A204.1 (cell line): ENCODE measurements around the gene NUP214.
"Not testable (repeated sequence)": the region's sequence is repeated elsewhere in the genome, so short reads cannot be mapped to it uniquely, and the experiment has no call there.

Experiments
- FAIRE-seq: peaks from 2 replicates; lab custom pipeline; 2012; peaks lifted over from hg19 to GRCh38; lab: Jason Lieb, UNC

Gene NUP214

GRCh38 chr9:131259916-131260597, 134.7 kb downstream of the NUP214 start:
- no peak for FAIRE-seq

- FAIRE-seq: no peak
These were observed 135.5 kb downstream of the NUP214 start for GRCh38 chr9:131260751-131261452.

DNA sequence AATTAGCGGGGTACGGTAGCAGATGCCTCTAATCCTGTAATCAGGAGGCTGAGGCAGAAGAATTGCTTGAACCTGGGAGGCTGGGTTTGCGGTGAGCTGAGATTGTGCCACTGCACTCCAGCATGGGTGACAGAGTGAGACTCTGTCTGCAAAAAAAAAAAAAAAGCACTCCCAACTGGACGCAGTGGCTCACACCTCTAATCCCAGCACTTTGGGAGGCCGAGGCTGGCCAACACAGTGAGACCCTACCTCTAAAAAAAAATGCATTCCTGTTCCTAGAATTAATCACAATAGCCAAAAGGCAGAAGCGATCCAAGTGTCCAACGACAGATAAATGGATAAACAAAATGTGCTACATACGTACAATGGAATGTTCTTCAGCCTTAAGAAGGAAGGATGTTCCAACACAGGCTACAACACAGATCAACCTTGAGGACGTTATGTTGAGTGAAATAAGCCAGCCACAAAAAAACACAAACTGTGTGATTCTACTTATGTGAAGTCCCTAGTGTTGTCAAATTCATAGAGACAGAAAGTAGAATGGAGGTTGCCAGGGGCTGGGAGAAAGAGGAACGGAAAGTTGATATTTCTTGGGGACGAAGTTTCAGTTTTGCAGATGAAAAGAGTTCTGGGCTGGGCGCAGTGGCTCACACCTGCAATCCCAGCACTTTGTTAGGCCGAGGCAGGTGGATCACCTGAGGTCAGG, 137.1 kb downstream of the NUP214 start:
- FAIRE-seq: no peak

GRCh38 chr9:131263033-131263343, 137.6 kb downstream of the NUP214 start:
- not testable (repeated sequence) for FAIRE-seq

DNA sequence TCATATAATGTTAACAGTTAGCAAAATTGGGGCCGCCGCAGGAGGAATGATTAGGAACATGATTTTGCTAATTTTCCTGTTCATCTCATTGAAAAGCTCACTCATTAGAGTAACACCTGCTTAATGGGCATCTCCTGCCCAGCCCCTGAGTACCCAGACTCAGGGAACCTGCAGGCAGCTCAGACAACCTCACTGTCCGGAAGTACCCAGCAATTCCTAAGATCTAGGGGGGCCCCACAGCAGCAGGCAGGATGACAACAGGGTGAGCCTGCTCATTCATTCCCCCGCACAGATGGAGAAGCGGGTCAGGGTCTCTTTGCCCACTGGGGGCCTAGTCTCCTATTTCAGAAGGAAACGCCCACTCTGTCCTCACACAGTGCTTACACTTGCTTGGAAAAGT, 138.3 kb downstream of the NUP214 start:
- no peak for FAIRE-seq

DNA sequence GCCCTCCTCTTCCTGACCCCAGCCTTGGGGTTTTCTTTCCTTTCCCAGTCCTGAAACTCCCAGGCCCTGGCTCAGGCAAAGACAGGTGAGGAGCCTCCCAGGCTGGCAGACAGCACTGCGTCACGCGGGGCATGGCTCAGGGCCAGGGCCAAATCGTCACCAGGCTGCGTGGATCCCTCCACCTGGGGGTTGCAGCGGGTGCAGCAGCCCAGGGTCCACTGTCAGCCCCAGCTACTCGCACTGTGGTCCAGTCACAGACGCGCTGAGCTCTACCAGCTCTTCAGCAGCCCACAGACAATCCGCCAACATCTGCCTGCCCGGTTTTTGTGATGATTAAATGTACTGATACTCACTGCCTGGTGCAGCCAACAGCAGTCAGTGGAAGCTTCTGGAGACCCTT, 138.8 kb downstream of the NUP214 start:
- no peak for FAIRE-seq

GRCh38 chr9:131266266-131267229, 141.2 kb downstream of the NUP214 start:
- FAIRE-seq: no peak

- no peak for FAIRE-seq
These were observed 145.0 kb downstream of the NUP214 start for GRCh38 chr9:131270171-131271015.

- FAIRE-seq: not testable (repeated sequence)
These were observed 145.6 kb downstream of the NUP214 start for GRCh38 chr9:131271016-131271273.

GRCh38 chr9:131271506-131271931, 146.1 kb downstream of the NUP214 start:
- FAIRE-seq: no peak

DNA sequence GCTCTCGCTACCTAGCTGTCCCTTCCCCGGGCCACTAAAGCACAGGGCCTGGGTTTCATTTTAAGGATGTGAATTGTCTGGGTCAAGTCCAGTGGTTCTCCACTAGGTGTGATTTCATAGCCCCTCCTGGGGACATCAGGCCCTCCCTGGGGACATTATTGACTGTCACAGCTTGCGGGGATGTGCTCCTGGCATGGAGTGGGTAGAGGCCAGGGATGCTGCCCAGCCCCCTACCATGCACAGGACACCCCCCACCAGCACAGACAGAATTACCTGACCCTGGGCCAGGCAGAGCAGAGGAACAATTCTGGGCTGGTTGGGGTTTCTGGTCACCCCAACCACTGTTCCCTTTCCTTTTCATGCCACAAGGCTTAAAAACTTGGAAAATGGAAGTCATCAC, 146.8 kb downstream of the NUP214 start:
- no peak for FAIRE-seq

GRCh38 chr9:131273146-131273855, 147.9 kb downstream of the NUP214 start:
- no peak for FAIRE-seq

DNA sequence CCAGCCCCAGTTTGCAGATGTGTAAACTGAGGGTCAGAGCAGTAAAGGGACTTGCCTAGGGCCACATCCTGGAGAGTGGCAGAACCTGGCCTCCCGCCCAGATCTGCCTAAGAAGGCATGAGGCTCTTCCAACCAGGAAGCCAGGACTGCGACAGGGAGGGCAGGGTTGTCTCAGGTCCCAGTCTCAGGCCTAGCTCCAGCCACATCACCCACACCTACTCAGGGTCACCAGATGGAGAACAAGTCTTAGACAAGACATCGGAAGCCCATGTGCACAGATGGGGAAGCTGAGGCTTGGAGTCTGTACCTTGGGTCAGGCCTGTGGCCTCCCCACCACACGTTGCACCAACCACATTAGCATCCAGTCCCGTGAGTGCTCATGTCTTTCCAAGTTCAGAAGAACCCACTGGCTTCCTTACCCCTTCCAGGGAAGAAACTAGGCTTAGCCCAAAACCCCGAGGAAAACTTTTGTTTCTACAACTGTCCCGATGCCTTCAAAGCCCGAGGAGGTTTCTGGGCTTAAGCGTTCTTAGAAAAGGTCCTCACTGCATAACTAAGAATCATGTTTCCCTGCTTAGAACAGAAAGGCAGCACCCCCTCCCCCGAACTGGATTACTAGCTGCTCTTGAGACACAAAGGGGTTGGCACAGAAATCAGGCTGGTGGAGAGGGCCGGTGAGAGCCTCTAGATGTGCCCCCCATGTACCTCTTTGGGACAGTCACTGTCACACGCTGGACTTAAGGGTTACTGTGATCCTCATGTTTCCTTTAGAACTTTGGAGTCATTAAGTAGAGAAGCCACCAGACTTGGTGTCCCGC, 148.7 kb downstream of the NUP214 start:
- FAIRE-seq: no peak

DNA sequence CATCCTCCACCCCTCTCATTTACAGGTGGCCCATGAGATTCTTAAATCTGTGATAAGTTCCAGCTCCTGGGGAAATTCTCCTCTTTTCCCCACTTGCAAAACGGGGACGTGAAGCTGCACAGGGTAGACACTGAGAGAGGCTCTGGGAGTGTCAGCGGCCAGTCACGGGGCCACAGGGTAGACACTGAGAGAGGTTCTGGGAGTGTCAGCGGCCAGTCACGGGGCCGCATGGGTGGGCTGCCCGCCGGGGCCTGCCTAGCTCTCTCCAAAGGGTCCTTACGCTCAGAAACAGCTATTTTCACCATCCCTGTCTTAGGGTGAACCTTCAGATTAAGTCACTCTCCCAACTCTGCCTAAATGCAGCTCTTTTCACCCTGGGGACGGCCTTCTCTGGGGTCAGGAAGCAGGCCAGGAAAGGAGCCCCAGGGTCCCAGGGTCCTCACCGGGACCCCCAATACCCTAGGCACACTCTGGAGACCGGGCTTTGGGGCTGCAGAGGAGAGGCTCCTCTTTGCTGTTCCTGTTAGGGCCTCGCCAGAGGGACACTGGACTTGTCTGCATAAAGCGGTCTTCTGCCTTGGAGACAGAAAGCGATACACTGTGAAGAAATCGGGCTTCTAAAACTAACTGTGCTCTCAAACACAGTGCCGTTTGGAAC, 149.4 kb downstream of the NUP214 start:
- FAIRE-seq: no peak

- FAIRE-seq: no peak
These were observed 150.1 kb downstream of the NUP214 start for GRCh38 chr9:131275332-131276093.

GRCh38 chr9:131276094-131276888, 150.9 kb downstream of the NUP214 start, which contains the start of gene FAM78A:
FAM78A (minus strand) TSS chr9:131276510; CDS start chr9:131276179, 331 bp downstream.
- no peak for FAIRE-seq

DNA sequence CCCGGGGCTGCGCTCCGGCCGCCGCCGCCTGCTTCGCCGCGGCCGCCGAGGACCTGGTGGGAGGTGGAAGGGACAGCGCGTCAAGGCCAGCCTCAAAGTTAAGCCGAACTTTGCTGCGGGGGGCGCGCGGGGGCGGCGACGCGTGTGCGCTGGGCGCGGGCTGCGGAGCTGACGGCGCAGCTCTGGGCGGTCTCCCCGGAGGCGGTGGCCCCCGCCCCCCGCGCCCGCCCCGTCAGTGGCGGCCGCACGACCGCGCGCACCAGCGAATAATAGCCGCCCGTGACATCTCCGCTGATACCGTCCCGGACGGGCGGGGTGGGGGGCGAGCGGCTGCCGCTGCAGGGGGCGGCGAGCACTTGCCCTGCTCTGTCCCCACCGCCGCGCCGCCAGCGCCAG, 151.5 kb downstream of the NUP214 start:
- FAIRE-seq: no peak
